ENCODE results near the gene AK3. TPM values are rescaled to one million over a fixed set of nuclear protein-coding genes. Genes with fewer than 3 reads are reported as not detected.

Gene AK3
- polyA plus RNA-seq, 3 donors, result 3.7 to 14.5 (median 13.8) TPM

- Histone ChIP-seq H3K4me3 (replicated peaks in 1 of 3; ENCODE audit: low read depth in 2 of 3, low read length in 3 of 3) (no peak overlapping the region), H3K36me3 (replicated peaks in 1 of 2; ENCODE audit: control insufficient read depth in 1 of 2, insufficient read depth in 2 of 2, low read length in 2 of 2) (no peaks in the 10 kb centered on the region), H3K27me3 (ENCODE audit: control insufficient read depth in 2 of 2, insufficient read depth in 2 of 2, low read length in 2 of 2) (peaks cover 14% of the 10 kb centered on the region in 2 donors), H3K27ac (ENCODE audit: low read depth in 1 of 2, low read length in 2 of 2) (no peak overlapping the region), H3K4me2 (replicated peaks; ENCODE audit: extremely low read depth, low read length, poor library complexity, severe bottlenecking) (no peak overlapping the region), H2AFZ (ENCODE audit: insufficient read depth, low read depth, low read length, poor library complexity, severe bottlenecking) (no peak overlapping the region), H3K9ac (ENCODE audit: insufficient read depth, low read length, poor library complexity, severe bottlenecking) (no peak overlapping the region), H3K9me3 (replicated peaks in 1 of 2; ENCODE audit: control insufficient read depth in 1 of 2, insufficient read depth in 1 of 2, low read length in 2 of 2) (no peaks in the 10 kb centered on the region), H3K4me1 (ENCODE audit: control insufficient read depth in 1 of 2, insufficient read depth in 2 of 2, low read length in 2 of 2) (peaks cover 17 to 25% of the 10 kb centered on the region in 2 donors), H3K79me2 (ENCODE audit: insufficient read depth, low read length) (no peaks in the 10 kb centered on the region), H4K20me1 (ENCODE audit: insufficient read depth, low read length) (no peaks in the 10 kb centered on the region)
- Mint-ChIP-seq H3K4me3 (peak overlapping the region in 1 of 2 donors; percentile 59), H3K36me3 (no peaks in the 10 kb centered on the region), H3K27me3 (ENCODE audit: low read depth in 3 of 3) (peaks cover 25 to 37% (median 28%) of the 10 kb centered on the region in 3 donors), H3K27ac (no peak overlapping the region), H3K4me1 (peaks cover 33% of the 10 kb centered on the region), H3K9me3 (no peaks in the 10 kb centered on the region)
- no peak for DNase-seq
- 78% methylated on average over 1 of the region's 2 CpGs for WGBS (ENCODE audit: insufficient coverage)
- intact Hi-C loops (cut with micrococcal nuclease), result no loop called here
- no peak for TF ChIP-seq CTCF (IDR thresholded peaks at IDR 0.05)
These were observed 72.4 kb downstream of the AK3 start for GRCh38 chr9:4668604-4669003.

GRCh38 chr9:4667681-4668080 lies 73.3 kb downstream of the AK3 start:
- H3K79me2 ChIP-seq (ENCODE audit: insufficient read depth, low read length), result peaks cover 8% of the 10 kb centered on the region
- Mint-ChIP-seq H3K27ac (no peak overlapping the region), H3K4me1 (peaks cover 43% of the 10 kb centered on the region), H3K27me3 (ENCODE audit: low read depth in 3 of 3) (peaks cover 25 to 35% (median 28%) of the 10 kb centered on the region in 3 donors), H3K36me3 (no peaks in the 10 kb centered on the region), H3K4me3 (peak overlapping the region in 1 of 2 donors; percentile 24), H3K9me3 (no peaks in the 10 kb centered on the region)
- H3K9ac ChIP-seq (ENCODE audit: insufficient read depth, low read length, poor library complexity, severe bottlenecking), result no peak overlapping the region
- H3K4me2 ChIP-seq (replicated peaks; ENCODE audit: extremely low read depth, low read length, poor library complexity, severe bottlenecking), result no peak overlapping the region
- no peaks in the 10 kb centered on the region for H4K20me1 ChIP-seq (ENCODE audit: insufficient read depth, low read length)
- H3K27me3 ChIP-seq (ENCODE audit: control insufficient read depth in 2 of 2, insufficient read depth in 2 of 2, low read length in 2 of 2), result peaks cover 14% of the 10 kb centered on the region in 2 donors
- no peak for DNase-seq
- H2AFZ ChIP-seq (ENCODE audit: insufficient read depth, low read depth, low read length, poor library complexity, severe bottlenecking), result no peak overlapping the region
- WGBS (ENCODE audit: insufficient coverage), result no CpG with 5 or more reads among the region's 1 CpG
- no peaks in the 10 kb centered on the region for H3K9me3 ChIP-seq (replicated peaks in 1 of 2; ENCODE audit: control insufficient read depth in 1 of 2, insufficient read depth in 1 of 2, low read length in 2 of 2)
- H3K36me3 ChIP-seq (replicated peaks in 1 of 2; ENCODE audit: control insufficient read depth in 1 of 2, insufficient read depth in 2 of 2, low read length in 2 of 2), result no peaks in the 10 kb centered on the region
- TF ChIP-seq CTCF (IDR thresholded peaks at IDR 0.05), result no peak
- intact Hi-C loops (cut with micrococcal nuclease), result no loop called here
- H3K4me3 ChIP-seq (replicated peaks in 1 of 3; ENCODE audit: low read depth in 2 of 3, low read length in 3 of 3), result no peak overlapping the region
- H3K4me1 ChIP-seq (ENCODE audit: control insufficient read depth in 1 of 2, insufficient read depth in 2 of 2, low read length in 2 of 2), result peaks cover 25 to 34% of the 10 kb centered on the region in 2 donors
- no peak overlapping the region for H3K27ac ChIP-seq (ENCODE audit: low read depth in 1 of 2, low read length in 2 of 2)
